DND-41 (cell line): ENCODE data around the gene PDS5B.

Experiments
- EZH2 ChIP-seq: IDR thresholded peaks from 3 replicates; pipeline ENCODE4 v1.6.1; 2012; ENCODE audit warnings: borderline replicate concordance, low read depth, mild to moderate bottlenecking, moderate library complexity, low read length, inconsistent platforms; ENCODE audit not compliant: severe bottlenecking
- TF ChIP-seq, protein P1 (sequence below): IDR thresholded peaks from 2 replicates; pipeline ENCODE4 v1.5.1; 2012; ENCODE audit warnings: borderline replicate concordance, low read length, moderate library complexity, mild to moderate bottlenecking; ENCODE audit not compliant: poor library complexity, severe bottlenecking; ENCODE audit errors: extremely low read depth

- TF ChIP-seq, protein P1, sequence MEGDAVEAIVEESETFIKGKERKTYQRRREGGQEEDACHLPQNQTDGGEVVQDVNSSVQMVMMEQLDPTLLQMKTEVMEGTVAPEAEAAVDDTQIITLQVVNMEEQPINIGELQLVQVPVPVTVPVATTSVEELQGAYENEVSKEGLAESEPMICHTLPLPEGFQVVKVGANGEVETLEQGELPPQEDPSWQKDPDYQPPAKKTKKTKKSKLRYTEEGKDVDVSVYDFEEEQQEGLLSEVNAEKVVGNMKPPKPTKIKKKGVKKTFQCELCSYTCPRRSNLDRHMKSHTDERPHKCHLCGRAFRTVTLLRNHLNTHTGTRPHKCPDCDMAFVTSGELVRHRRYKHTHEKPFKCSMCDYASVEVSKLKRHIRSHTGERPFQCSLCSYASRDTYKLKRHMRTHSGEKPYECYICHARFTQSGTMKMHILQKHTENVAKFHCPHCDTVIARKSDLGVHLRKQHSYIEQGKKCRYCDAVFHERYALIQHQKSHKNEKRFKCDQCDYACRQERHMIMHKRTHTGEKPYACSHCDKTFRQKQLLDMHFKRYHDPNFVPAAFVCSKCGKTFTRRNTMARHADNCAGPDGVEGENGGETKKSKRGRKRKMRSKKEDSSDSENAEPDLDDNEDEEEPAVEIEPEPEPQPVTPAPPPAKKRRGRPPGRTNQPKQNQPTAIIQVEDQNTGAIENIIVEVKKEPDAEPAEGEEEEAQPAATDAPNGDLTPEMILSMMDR = no peak
- no peak for TF ChIP-seq EZH2
Measured at GRCh38 chr13:32737111-32737571, 150.9 kb downstream of the PDS5B start.
